ENCODE data around the gene C22orf23. TPM values are rescaled to one million over a fixed set of nuclear protein-coding genes. Genes with fewer than 3 reads are reported as not detected.

Gene C22orf23
- total RNA-seq, 2 donors from 2014 or later = not detected

- ATAC-seq (no peak), DNase-seq (peak in 1 of 2 donors; percentile 24)
- intact Hi-C loops (cut with DNase I, micrococcal nuclease) = no loop called here
Observed at GRCh38 chr22:37932821-37933578, 20.4 kb downstream of the C22orf23 start.

- ATAC-seq = no peak
- no peak for DNase-seq
- intact Hi-C loops (cut with DNase I, micrococcal nuclease) = no loop called here
Observed at GRCh38 chr22:37932401-37932800, 21.0 kb downstream of the C22orf23 start.

GRCh38 chr22:37931893-37932389 lies 21.5 kb downstream of the C22orf23 start:
- DNase-seq (no peak), ATAC-seq (no peak)
- intact Hi-C loops (cut with DNase I, micrococcal nuclease) = no loop called here

GRCh38 chr22:37930952-37931440 lies 22.4 kb downstream of the C22orf23 start:
- ATAC-seq = no peak
- intact Hi-C loops (cut with DNase I, micrococcal nuclease) = no loop called here
- DNase-seq = no peak

DNA sequence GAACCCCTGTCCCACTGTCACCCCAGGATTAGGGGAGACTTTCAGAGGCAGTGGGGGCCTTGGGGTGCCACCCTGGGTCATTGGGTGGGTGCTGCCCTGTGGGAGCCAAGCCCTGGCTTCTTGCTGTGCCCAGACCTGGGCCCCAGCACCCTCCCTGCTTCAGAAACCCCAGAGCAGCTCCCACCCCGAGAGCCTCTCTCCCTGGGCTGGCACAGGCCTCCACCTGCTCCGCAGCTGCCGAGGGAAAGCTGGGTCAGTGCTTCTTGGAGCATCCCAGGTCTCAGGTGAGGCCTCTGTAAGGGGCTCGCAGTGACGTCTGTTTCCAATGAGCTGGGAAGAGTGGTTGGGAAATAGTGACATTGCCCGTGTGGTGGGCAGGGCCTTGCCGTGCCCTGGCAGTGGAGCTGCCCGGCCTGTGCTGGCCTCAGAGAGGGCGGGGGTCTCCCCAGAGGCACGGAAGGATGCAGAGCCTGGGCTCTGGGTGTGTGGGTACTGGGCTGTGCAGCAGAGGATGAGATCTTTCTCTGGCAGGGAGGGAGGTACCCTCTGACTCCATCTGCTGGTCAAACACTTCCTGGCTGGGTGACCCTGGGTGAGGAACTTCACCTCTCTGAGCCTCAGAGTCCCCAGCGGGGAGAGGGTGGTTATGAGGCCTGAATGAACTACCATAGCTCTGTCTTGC lies 23.0 kb downstream of the C22orf23 start:
- ATAC-seq (no peak), DNase-seq (no peak)
- intact Hi-C loops (cut with DNase I, micrococcal nuclease) = no loop called here

DNA sequence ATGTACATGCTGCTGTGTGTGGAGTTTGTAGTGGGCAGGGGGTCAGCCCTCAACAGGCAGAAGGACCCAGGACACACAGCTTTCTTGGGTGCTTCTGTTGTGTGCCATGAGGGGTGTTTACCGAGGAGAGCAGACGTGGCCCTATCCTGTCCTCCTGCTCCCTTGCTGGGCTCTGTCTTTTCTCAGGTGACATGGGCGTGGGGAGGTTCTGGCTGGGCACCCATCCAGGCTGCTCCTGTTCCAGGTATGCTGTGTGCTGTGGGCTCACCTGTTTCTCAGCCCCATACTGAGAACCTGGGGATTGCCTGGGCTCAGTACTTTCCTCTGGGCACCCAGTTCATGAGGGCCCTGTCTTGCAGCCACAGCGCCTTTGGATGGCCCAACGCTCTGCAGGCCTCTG lies 24.0 kb downstream of the C22orf23 start:
- no peak for ATAC-seq
- intact Hi-C loops (cut with DNase I, micrococcal nuclease) = no loop called here

GRCh38 chr22:37927637-37927936 lies 25.8 kb downstream of the C22orf23 start:
- ATAC-seq = no peak
- DNase-seq = no peak
- intact Hi-C loops (cut with DNase I, micrococcal nuclease) = no loop called here

More for the DNA sequence above, 24.0 kb downstream of the C22orf23 start:
- DNase-seq = no peak

DNA sequence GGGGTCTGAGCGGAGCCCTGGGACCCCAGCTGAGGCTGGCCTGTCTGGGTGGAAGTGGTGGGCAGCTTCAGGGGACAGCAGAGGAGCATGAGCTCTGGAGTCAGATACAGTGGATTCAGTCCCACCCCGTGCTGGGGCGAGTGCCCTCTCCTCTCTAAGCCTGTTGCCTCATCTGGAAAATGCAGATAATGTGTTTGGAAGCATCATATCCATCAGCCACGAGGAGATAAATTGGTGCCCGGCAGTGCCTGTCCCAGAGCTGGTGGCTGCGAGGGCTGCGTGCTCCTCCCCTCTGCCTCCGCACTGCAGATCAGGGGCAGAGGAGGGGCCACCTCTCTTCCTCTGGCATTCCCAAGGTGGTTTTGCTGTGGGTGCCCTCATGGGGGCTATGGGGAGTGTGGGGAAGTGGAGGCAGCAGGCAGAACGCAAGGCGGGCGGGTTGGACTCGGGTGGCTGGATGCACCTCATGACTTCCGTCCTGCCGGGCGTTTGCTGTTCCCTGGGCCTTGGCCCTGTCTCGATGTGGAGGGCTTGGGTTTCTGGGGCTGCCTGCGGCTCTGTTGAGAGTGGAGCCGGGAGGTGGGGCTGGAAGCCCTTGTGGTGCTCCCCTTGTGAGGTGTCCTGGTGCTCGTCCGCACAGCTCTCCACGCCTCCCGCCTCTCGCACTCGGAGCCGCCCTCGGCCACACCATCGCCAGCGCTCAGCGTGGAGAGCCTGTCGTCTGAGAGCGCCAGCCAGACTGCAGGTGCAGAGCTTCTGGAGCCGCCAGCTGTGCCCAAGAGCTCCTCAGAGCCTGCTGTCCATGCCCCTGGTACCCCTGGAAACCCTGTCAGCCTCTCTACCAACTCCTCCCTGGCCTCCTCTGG lies 26.4 kb downstream of the C22orf23 start:
- DNase-seq (no peak), ATAC-seq (no peak)
- intact Hi-C loops (cut with DNase I, micrococcal nuclease) = no loop called here

DNA sequence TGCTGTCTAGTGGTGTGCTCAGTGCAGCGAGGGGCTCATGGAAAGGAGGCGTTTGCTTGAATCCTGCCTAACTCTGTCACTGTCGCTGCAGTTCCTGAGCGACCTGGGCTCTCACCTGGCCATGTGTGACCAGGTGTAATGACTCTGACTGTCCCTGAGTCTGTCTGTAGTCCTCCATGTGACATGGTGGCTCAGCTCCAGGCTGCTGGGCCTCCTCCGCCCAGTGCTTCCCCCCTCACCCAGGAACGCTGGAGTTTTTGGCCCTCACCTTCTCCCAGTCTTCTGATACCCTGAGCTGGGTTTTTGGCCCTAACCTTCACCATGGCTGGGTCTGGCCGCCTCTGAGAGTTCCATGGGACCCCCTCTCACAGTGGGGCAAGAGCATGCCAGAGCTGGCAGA lies 27.0 kb downstream of the C22orf23 start:
- DNase-seq (no peak), ATAC-seq (no peak)
- intact Hi-C loops (cut with DNase I, micrococcal nuclease) = no loop called here

- DNase-seq (no peak), ATAC-seq (no peak)
- intact Hi-C loops (cut with DNase I, micrococcal nuclease) = no loop called here
Observed at GRCh38 chr22:37925767-37926166, 27.6 kb downstream of the C22orf23 start.

GRCh38 chr22:37925330-37925729 lies 28.1 kb downstream of the C22orf23 start:
- intact Hi-C loops (cut with DNase I, micrococcal nuclease) = no loop called here
- DNase-seq = no peak

GRCh38 chr22:37924386-37925065 lies 28.9 kb downstream of the C22orf23 start:
- intact Hi-C loops (cut with DNase I, micrococcal nuclease) = no loop called here
- ATAC-seq (no peak), DNase-seq (no peak)

More at GRCh38 chr22:37925330-37925729, 28.1 kb downstream of the C22orf23 start:
- ATAC-seq = no peak

GRCh38 chr22:37923927-37924326 lies 29.5 kb downstream of the C22orf23 start:
- intact Hi-C loops (cut with DNase I, micrococcal nuclease) = no loop called here
- DNase-seq = no peak
- ATAC-seq = no peak

GRCh38 chr22:37922191-37922590 lies 31.2 kb downstream of the C22orf23 start:
- intact Hi-C loops (cut with DNase I, micrococcal nuclease) = no loop called here
- DNase-seq (no peak), ATAC-seq (no peak)

DNA sequence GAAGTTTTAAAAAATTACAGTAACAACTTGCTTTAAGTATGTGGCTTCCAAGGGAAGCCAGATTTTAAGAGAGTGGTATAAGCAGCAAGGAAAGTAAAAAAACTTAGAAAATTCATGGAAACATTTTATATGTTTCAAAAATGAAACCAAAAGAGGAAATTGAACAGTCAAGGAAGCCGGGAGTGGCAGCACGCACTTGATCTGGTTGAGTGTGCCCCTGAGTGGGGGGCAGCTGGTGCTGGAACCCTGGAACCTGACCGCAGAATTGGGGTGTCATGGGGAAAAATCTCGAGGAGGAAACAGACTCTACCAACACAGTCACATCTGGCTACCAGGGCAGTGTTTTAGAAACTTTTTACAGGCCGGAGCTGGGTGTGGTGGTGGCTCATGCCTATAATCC lies 33.3 kb downstream of the C22orf23 start:
- ATAC-seq = no peak
- intact Hi-C loops (cut with DNase I, micrococcal nuclease) = no loop called here
- DNase-seq = no peak

- intact Hi-C loops (cut with DNase I, micrococcal nuclease) = no loop called here
- DNase-seq = no peak
- ATAC-seq = no peak
Observed at GRCh38 chr22:37918580-37919270, 34.7 kb downstream of the C22orf23 start.

DNA sequence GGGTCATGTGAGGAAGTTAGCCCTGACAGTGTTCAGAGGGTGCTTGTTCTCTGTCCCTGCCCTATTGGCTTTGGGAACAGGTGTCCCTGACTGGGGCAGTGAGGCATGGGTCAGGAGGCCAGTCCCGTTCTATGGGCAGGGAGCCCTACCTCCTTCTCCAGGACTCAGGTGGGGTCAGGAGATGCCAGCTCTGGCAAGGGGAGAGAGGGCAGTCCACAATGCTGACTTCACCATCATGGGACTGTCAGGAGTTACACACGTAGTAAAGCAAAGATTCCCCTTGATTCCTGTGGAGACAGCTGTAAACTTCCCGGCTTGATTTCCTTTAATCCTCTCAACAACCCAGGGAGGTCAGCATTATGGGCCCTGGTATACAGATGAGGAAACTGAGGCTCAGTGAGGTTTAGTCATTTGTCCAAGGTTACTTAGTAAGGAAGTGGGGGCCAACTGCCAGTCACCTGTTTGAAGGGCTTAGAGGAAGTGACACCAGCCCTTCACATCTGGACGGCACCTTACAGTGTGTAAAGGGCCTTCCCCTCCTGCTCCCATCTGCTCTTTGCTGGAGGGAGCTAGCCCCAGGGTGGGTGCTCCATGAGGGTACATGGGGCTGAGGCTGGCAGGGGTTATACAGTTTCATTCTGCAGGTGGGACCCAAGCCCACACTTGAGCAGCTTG lies 35.4 kb downstream of the C22orf23 start:
- intact Hi-C loops (cut with DNase I, micrococcal nuclease) = no loop called here
- ATAC-seq (no peak), DNase-seq (no peak)

GRCh38 chr22:37916311-37916710 lies 37.1 kb downstream of the C22orf23 start:
- ATAC-seq (no peak), DNase-seq (no peak)
- intact Hi-C loops (cut with DNase I, micrococcal nuclease) = no loop called here
